ENCODE results near the gene CALCR.

The CALCR gene

GRCh38 chr7:93453262-93453661 lies 121.3 kb downstream of the CALCR start:
- in situ Hi-C loops (cut with MboI; ENCODE audit: low sequenced_read_pairs) = no loop called here

GRCh38 chr7:93448176-93448575 lies 126.3 kb downstream of the CALCR start:
- in situ Hi-C loops (cut with MboI; ENCODE audit: low sequenced_read_pairs) = no loop called here

- in situ Hi-C loops (cut with MboI; ENCODE audit: low sequenced_read_pairs) = no loop called here
Observed at GRCh38 chr7:93447509-93447908, 127.0 kb downstream of the CALCR start.

- in situ Hi-C loops (cut with MboI; ENCODE audit: low sequenced_read_pairs) = no loop called here
Observed at GRCh38 chr7:93442478-93443224, 131.9 kb downstream of the CALCR start.

GRCh38 chr7:93435791-93436190 lies 138.7 kb downstream of the CALCR start:
- in situ Hi-C loops (cut with MboI; ENCODE audit: low sequenced_read_pairs) = no loop called here

GRCh38 chr7:93432130-93432529 lies 142.4 kb downstream of the CALCR start:
- in situ Hi-C loops (cut with MboI; ENCODE audit: low sequenced_read_pairs) = no loop called here

- in situ Hi-C loops (cut with MboI; ENCODE audit: low sequenced_read_pairs) = no loop called here
Observed at GRCh38 chr7:93430917-93431588, 143.5 kb downstream of the CALCR start.

GRCh38 chr7:93429563-93429962 lies 145.0 kb downstream of the CALCR start:
- in situ Hi-C loops (cut with MboI; ENCODE audit: low sequenced_read_pairs) = no loop called here

- in situ Hi-C loops (cut with MboI; ENCODE audit: low sequenced_read_pairs) = no loop called here
Observed at GRCh38 chr7:93427107-93427506, 147.4 kb downstream of the CALCR start.

GRCh38 chr7:93426155-93426696 lies 148.3 kb downstream of the CALCR start:
- in situ Hi-C loops (cut with MboI; ENCODE audit: low sequenced_read_pairs) = no loop called here

- in situ Hi-C loops (cut with MboI; ENCODE audit: low sequenced_read_pairs) = no loop called here
Observed at GRCh38 chr7:93414574-93414973, 159.9 kb downstream of the CALCR start.

GRCh38 chr7:93409324-93409723 lies 165.2 kb downstream of the CALCR start:
- in situ Hi-C loops (cut with MboI; ENCODE audit: low sequenced_read_pairs) = no loop called here

- in situ Hi-C loops (cut with MboI; ENCODE audit: low sequenced_read_pairs) = no loop called here
Observed at GRCh38 chr7:93407239-93407638, 167.3 kb downstream of the CALCR start.

- in situ Hi-C loops (cut with MboI; ENCODE audit: low sequenced_read_pairs) = no loop called here
Observed at GRCh38 chr7:93402944-93403343, 171.6 kb downstream of the CALCR start.

GRCh38 chr7:93399642-93400041 lies 174.9 kb downstream of the CALCR start:
- in situ Hi-C loops (cut with MboI; ENCODE audit: low sequenced_read_pairs) = no loop called here

- in situ Hi-C loops (cut with MboI; ENCODE audit: low sequenced_read_pairs) = no loop called here
Observed at GRCh38 chr7:93392984-93393383, 181.5 kb downstream of the CALCR start.

- in situ Hi-C loops (cut with MboI; ENCODE audit: low sequenced_read_pairs) = no loop called here
Observed at GRCh38 chr7:93390660-93391059, 183.9 kb downstream of the CALCR start.

GRCh38 chr7:93382362-93382761 lies 192.2 kb downstream of the CALCR start:
- in situ Hi-C loops (cut with MboI; ENCODE audit: low sequenced_read_pairs) = no loop called here

GRCh38 chr7:93378131-93378760 lies 196.3 kb downstream of the CALCR start:
- in situ Hi-C loops (cut with MboI; ENCODE audit: low sequenced_read_pairs) = no loop called here

- in situ Hi-C loops (cut with MboI; ENCODE audit: low sequenced_read_pairs) = no loop called here
Observed at GRCh38 chr7:93375603-93376002, 198.9 kb downstream of the CALCR start.
